ENCODE measurements around the gene SUN5.

The SUN5 gene

DNA sequence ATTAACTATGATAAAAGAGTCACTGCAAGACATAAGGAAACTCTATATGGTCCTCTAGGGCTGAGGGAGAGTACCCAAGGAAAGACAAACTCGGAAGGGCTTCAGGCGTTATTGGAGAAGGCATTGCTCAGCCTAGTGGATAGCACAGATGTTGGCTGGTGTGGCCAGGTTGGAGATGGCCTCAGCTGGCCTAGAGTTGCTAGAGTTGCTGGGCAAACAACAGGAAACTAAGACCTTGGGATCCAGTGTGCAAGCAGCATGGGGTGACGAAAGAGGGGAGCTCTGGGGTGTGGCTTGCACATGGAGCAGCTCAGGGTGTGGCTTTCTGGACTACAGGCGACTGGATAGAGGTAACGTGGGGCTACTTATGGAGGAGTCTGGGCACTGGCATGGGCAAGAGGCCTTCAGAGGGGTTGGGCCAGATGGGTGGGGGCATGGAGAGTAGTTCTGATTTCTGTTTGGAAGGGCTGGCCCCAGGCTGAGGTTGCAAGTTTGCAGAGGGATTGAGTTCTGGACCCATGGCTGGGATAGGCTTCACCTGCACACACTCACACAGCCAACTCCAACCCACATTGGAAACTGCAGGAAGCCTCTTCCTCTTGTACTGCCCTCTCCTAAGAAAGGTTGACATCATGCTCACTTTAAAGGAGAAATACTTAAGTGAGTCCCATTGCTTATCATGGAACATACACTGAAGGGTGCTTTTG lies 22.0 kb upstream of the SUN5 start:
- no peak for DNase-seq

DNA sequence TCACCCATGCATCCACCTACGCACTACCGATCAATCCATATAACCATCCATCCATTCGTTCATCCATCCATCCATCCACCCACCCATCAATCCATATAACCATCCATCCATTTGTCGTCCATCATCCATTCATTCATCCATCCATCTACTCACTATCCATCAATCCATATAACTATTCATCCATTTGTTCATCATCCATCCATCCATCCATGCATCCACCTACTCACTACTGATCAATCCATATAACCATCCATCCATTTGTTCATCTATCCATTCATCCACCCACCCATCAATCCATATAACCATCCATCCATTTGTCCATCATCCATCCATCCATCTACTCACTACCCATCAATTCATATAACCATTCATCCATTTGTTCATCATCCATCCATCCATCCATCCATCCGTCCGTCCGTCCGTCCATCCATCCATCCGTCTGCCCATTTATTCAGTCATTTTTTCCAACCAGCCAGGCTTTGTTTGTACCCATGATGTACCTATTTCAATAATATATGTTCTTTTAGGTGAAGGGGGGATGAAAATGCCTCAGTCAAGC lies 21.2 kb upstream of the SUN5 start:
- DNase-seq: no peak

DNA sequence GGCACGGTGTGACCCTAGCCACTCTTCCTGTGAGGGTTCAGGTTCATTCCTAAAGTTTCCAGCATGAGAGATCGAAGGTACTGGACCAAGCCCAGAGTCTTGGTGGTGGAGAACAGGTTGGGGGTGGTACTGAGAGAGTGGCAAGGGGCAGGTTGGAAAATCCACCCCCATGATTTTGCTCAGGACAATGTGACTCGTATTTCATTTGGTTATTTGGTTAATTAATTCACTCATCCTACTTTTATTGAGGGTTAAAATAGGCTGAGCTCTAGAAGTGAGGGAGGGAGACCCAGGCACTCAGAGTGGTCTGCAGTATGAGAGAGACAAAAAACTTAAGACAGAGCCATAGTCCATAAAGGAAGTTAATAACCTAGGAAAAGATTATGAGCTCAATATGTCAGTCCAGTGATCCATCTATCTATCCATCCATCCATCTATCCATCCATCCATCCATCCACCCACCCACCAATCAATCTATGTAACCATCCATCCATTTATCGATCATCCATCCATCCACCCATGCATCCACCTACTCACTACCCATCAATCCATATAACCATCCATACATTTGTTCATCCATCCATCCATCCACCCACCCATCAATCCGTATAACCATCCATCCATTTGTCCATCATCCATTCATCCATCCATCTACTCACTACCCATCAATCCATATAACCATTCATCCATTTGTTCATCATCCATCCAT lies 20.5 kb upstream of the SUN5 start:
- DNase-seq: no peak

DNA sequence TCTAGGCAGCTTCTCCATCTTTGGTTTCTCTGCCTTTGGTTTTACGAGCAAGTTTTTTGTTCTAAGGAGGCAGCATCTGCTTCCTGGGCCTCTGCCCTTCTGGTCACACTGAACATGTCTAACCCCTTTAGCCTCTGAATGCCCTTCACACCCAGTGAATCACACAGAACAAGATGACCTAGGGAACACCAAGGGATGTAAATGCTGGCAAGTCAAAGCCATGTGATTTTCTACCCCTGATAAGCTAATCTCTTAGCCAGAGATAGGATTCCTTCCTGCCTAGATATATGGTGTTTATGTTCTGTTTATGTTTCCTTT lies 20.0 kb upstream of the SUN5 start:
- no peak for DNase-seq

DNA sequence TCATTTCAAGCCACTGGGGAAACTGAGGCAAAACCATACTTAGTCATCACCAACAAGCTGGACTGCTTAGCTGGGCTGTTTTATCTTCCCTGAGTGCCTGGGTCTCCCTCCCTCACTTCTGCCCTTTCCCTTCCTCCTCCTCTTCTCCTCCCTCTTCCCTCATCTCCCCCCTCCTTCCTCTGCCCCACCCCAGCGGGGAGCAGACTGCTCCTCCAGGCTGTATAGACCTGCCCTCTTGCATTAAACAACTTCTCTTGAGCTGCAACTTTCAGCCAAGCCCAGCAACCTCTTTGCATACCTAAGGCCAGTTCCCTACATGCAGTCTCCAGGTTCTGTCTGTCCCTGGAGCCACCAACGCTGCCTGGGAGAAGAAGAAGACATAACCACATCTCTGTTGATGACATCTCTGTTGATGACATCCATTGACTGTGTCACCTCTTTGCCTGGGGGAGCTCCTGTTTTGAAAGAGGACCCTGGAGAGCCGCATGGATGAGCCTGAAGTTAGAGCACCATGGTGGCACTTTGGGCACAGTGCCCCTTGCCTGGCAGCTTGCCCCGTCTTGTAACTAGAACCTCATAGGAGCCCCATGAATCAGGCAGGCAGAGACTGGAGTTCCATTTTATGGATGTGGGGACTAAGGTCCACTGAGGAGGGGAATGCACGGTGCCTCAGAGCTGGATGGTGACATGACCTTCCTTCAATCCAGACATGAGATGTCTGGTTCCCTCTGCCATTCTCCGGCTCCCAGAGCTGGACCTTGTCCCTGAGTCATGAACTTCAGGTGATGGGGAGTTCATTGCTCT lies 19.4 kb upstream of the SUN5 start:
- no peak for DNase-seq

DNA sequence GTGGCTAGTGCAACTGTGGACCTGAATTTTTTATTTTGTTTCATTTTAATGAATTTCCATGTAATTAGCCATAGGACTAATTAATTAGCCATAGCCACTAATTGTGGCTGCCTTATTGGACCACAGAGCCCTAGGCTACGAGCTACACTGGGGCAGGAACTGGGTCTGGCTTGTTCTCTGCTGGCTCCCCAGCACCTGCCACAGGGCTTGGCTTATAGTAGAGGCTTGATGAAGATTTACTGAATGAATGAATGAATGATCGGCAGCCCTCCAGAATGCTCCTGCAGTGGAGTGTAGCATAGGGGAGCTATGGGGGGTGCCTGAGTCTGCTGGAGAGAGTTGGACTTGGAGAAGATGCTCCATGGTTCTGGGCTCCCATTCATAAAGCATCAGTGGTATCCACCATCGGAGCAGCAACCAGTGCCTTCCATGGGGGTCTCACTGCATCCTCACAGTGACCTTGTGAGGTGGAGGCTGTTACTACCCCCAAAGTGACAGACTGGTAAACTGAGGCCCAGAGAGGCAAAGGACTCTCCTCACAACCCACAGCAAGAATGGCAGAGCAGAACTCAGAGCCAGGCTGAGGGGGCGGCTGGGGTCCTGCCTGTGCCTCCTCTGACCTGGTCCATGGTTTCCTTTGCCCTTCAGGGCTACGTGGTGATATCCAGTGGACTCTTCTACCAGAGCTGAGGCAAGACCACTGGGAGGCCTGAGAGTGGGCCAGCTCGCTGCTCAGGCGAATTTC lies 18.6 kb upstream of the SUN5 start:
- no peak for DNase-seq

DNA sequence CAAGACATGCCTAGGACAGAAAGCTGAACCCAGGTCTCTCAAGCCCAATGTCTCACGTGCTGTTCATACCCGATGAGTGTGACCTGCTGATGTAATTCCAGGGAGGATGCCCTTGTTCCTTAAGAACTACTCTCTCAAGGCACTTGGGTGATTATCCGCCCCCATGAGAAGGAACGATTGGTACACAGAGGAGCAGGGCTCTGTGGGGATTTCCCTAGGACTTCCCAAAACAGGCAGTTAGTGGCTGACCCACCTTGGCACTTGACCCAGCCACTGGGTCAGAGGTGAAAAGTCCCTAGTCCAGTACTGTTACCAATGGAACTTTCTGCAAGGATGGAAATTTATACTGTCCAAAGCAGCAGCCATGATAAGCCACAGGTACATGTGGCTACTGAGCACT lies 18.1 kb upstream of the SUN5 start:
- no peak for DNase-seq

DNA sequence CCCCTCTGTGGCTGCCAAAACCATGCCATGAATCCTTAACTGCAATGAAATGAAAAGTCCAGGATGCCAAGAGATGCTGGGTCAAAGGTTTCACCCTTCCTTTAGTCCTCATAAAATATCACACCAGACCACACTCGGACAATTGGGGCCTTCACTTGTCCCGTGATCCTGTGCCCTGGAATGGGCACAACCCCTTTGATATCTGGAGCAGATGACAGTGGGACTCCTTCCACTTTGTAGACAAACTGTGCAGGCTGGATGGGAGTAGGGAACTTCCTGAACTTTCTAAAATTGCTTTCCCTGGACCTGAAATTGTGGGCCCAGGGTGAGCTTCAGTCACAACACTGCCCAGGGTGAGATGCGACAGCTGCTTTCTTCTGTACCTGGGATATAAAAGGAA lies 17.6 kb upstream of the SUN5 start:
- DNase-seq: no peak

DNA sequence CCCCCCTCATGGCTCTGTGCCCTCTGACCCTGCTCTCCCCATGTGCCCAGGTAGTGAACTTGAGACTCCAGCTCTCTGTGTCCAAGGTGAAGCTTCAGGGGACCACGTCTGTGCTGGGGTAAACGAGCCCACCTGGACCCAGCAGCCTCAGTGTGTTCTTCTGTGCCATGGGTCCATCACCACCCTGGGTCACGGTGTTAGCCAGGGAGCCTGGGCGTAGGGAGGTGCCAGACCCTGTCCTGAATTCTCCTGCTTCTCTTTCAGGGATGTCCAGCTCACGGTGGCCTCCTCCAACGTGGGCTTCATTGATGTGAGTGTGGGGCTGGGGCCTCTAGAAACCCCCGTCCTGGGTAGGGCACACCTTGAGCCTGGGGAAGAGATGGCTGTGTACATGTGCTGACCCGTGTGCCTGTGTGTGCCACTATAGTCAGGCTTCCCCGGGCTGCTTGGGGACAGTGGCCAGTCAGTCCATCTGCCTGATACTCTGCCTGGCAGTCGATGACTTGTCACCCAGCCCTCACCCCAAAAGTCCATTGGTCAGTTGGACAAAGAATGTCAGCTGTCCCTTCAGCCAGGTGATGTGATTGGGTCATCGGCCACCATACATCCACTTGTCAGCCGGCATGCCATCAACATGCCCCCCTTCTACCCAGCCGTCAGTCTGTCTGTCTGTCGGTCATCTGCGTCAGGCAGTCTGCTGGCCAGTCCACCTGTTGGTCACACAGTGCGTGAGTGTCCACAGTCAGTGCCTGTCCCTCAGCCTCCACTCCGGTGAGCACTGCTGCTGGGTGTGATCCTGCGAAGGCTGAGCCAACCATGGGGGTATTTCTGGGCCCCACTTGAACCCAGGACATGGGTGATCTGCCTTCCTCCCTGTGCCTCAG lies 16.3 kb upstream of the SUN5 start:
- no peak for DNase-seq

DNA sequence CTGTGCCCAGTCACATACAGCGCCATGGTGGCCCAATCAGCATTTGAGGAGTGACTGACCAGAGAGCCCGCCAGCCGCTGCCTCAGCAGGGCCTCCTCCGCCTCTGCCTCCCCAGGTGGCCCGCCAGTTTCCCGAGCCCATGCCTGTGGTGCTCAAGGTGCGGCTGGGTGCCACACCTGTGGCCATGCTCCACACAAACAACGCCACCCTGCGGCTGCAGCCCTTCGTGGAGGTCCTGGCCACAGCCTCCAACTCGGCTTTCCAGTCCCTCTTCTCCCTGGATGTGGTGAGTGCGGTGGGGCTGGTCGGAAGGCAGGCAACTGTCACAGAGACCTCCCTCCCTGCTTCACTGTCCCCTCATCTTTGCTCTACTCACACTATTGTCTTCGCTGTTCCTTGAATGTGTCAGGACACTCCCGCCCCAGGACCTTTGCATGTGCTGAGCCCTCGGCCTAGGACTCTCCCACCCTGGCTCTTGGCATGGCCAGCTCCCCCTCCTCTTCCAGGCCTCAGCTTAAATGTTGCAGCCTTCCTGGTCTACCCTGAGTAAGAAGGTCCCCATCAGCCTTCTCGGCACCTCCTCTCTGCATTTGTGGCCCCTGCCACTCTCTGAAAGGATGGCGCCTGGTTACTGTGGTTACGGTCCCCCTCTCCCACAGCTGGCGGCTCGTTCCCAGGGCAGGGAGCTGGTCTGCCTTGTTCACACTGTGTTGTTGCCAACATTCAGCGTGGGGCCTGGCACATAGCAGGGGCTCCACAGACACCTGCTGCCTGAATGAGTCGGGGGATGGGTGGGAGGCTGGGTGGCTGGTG lies 15.4 kb upstream of the SUN5 start:
- no peak for DNase-seq

DNA sequence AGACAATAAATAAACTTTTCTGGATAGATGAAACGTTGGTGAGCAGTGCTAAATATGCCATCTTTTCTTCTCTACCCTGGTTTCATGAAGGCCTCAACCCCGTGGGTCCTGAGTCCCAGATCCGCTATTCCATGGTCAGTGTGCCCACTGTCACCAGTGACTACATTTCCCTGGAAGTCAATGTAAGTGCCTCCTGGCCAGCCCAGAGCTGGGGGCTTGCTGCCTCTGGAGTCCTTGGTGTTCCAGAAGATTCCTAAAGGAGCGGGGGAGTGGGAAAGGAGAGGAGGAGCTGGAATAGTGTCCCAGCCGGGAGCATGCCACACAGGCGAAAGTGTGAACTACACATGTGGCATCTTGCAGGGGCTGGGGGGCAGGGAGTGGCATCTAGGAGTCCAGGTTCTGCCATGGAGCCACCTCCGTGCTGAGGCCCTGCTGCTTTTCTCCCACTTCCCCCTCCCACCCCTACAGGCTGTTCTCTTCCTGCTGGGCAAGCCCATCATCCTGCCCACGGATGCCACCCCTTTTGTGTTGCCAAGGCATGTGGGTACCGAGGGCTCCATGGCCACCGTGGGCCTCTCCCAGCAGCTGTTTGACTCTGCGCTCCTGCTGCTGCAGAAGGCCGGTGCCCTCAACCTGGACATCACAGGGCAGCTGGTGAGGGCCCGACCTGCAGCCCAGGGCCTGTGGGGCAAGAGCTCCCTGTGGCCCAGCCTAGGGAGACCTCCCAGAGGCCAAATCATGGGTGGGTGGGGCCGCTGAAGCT lies 14.1 kb upstream of the SUN5 start:
- DNase-seq: no peak

DNA sequence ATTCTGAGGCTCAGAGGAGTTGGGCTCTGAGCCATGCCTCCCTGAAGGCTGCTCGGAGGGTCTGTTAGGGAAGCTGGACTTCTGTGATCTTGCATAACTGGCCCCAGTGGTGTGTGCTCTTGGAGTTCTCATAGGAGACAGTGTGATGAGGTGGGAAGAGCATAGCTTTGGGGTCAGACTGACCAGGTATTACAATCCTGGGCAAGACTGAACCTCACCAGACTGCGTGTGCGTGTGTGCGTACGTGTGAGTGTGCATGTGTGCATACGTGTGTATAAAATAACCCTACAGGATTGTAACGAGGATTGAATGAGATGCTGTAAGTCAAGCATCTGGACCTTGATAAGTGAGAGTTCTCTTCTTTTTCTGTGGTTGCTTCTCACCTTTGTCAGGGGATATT lies 13.3 kb upstream of the SUN5 start:
- no peak for DNase-seq

DNA sequence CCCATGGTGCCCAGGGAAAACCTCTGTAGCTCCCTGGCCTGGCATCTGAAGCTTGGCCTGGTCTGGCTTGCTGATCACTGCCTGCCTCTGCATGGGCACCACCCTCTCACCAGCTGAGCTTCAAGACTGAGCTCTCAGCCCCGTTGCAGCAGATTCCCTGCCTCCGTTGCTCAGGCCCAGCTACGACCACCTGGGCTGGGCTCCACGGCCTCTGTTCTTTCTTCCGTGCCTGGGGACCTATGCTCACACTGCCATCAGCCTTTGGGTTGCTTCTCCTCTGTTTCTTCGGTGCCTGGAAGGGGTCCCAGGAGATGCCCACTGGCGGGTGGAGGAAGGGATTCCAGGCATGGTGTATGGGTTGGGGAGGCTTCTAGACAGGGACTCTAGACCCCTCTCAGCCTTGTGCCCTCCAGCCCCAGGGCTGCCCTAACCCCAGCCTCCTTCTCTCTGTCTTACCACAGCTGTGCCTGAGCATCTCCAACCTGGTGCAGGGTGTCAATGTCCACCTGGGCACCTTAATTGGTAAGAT lies 12.4 kb upstream of the SUN5 start:
- no peak for DNase-seq

DNA sequence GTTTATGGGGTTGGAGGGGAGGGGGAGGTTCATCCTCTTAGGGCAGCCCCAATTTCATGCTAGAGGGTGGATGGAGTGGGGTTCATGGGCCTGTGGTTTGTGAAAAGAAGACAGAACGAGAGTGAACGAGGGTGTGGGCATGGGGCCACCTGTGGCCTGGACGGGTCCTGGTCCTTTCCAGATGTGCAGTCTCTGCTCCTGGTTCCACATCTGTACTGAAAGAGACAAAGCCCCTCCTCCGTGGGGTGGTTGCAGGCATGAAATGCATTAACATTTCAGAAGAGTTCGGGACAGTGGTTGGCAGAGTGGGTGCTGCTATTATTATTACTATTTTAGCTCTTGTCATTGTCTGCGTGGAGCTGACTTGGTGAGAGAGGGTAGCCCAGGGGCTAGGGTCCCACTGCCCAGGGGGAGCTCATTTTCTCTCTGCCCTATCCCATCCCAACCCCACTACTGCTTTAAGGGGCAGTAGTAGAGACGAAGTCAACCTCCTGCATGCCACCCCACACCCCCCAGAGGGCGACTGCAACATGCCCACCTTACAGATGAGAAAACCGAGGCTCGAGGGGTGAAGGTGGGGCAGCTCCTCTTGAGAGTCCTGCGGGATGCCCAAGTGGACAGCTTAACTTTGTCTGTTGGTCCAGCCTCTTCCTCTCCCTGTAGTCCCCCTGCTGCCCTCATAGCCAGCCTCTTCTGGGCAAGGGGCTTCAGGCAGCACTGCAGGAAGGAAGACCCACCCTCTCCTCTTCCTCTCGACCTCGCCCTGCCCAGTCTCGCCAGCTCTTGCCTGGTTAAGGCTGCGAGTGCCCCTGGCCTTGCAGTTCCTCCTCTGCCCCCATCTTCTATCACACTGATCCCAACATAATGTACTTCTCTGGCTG lies 11.7 kb upstream of the SUN5 start:
- no peak for DNase-seq

DNA sequence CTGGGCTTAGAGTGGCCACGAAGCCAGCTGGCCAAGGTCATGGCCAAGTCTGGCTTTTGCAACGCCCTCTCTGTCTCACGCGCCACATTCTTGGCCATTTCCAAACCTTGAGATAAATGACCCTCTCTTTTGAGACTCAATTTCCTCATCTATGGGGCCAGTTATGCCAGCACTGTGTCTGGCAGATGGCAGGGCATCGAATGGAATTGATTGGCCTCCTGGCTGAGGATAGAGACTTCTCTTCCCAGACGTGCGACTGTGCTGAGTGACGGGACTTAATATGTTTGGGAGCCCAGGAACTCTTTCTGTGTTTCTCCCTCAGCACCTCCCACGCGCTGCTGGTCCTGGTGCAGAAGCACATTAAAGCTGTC lies 10.9 kb upstream of the SUN5 start:
- DNase-seq: no peak

DNA sequence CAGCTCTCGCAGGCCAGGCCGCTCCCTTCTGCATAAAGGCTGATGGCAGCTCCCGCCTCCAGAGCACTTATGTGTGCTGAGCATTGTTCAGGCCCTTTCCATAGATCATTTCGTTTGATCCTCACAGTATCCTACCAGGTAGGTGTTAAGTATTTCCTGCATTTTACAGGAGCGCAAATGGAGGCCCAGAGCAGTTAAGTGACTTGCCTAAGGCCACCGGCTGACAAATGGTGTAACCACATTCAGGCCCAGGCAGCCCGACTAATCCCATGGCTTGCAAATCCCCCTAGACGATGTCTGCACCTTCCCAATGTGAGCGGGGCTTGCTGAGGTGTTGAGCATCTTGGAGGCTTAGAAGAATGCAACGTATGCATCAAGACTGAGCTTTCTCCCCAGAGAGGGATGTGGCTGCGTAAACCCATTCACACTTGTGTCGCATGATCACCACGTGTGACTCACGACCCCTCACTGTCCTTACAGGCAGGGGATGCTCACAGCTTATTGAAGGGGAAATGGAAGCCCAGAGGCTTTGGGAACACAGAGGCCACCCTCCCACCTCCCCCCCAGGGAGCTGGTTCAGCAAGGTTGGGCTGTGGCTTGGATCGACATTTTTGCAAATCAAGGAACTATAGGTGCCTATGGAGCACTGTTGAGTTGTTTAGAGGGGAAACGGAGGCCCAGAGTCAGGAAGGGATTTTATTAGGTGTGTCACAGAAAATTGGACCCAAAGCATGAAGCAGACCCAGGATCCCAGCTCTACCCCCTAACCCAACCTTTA lies 10.3 kb upstream of the SUN5 start:
- DNase-seq: no peak

DNA sequence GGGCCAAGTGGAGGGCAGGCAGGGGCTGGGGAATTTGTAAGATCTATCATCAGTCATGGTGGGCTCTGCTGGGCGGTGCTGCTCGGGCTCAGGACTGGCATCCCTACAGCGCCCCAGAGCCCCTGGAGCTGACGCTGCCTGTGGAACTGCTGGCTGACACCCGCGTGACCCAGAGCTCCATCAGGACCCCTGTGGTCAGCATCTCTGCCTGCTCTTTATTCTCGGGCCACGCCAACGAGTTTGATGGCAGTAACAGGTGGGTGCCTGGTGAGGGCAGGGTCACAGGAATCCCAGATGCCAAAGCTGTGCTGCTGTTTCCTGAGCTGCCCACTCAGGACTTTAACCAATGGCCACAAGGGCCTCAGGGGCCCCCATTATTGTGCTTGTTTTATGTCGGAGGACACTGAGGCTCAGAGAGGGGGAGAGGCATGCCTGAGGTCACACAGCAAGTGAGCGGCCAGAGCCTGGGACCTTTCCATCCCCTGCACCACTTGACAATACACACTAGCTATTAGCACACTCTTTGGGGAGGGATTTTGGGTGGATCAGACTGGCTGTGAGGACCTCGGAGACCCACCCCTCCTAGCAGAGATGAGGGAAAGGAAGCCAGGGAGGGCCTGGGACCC lies 9.6 kb upstream of the SUN5 start:
- DNase-seq: no peak
